Activated T-cell treated with anti-CD3 and anti-CD28 coated beads for 48 hours (primary cell): ENCODE results near the gene RPS6KC1.

Source experiments
- DNase-seq: peaks from one replicate; pipeline ENCODE4 v3.0.0-alpha.2; 2020; ENCODE audit warnings: low read depth

RPS6KC1 gene

DNA sequence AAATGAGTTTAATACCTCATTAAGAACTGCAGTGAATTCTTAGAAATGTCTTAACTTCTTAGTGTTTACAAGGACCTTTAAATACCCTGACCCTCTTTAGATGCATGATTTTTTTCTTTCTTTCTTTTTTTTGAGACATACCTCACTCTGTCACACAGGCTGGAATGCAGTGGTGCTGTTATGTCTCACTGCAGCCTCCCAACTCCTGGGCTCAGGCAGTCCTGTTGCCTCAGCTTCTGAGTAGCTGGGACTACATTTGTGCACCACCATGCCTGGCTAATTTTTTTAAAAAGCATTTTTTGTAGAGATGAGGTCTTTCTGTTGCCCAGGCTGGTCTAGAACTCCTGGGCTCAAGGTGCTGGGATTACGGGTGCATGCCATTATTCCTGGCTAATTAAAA is 191.8 kb downstream of the RPS6KC1 start:
- no peak for DNase-seq

DNA sequence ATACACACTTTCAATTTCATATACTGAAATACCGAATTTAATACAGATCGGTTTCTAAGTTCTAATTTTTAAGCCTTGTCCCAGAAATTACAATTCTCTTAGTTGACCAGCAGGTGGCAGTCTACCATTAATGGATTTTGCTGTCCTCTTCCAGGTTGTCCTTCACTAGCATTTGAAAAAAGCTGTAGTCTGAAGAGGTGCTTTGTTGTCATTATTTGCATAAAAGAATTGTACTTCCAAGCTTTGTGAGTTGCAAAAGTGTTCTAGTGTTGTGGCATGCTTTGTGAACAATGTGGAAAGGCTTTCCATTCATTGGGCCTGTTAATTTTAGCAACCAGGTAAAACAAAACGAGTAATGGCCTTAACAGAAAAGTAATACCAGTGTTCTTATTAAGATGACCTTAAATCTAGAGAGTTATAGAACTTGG is 193.6 kb downstream of the RPS6KC1 start:
- DNase-seq: no peak

DNA sequence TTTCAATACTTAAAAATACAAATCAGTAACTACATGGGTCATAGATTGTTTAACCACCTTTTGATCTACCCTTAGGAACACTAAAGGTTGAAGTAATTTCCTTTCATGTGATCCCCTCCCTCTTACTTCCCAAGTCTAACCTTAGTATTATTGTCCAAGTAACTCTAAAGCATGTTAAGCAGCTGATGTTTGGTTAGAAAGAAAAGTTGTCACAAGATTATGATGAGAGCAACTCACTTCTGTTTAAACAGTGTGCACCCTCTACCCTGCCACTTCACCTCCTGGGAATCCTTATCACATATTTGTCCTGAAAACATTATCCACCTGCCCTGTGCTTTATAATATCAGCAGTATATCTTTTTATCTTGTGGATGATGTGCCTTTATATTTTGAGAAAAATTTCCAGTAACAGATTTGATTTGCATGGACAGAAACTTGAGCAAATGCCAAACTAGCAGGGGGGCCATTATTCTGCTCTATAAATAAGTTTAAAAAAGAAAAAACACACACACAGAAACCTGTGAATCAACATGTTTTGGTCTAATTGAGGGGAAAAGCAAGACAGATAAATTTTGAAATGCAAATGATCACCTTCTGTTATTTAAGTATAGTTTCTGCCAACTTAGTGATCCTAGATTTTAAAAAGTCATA is 194.3 kb downstream of the RPS6KC1 start:
- DNase-seq: no peak

DNA sequence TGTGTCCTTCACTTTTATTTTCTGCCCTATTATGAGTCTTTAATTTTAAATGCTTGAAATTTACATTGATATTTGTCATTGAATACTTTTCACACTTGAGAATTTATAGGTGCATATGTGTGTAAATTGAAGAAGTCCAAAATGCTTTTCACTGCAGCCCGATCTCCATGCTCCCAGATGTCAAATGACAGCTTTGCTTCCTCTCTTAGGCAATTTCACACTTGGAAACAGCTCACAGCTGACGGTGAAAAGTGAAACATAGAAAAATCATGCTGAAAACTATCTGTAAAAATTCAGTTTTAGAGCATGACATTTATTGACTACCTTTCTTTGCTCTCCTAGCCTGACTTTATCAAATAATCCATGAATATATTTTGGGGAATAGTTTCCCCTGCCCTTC is 196.0 kb downstream of the RPS6KC1 start:
- DNase-seq: no peak

DNA sequence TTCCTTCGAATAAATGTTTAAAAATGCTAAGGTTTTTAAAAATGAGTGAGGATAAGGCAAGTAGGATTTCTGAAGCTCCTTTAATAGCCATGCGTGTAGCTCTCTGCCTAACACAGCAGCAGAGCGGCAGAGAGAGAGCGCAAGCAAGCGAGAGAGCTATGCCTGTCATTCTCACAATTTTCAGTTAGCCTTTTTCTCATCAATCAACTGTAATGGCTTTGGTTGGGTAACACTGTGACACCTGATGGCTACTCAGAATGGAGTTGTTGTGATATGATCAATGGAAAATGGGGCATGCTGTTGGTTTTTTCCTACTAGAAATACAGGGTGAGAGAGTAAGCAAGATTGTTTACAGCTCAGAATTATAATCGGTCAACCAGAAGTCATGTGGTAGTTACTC is 198.4 kb downstream of the RPS6KC1 start:
- no peak for DNase-seq

DNA sequence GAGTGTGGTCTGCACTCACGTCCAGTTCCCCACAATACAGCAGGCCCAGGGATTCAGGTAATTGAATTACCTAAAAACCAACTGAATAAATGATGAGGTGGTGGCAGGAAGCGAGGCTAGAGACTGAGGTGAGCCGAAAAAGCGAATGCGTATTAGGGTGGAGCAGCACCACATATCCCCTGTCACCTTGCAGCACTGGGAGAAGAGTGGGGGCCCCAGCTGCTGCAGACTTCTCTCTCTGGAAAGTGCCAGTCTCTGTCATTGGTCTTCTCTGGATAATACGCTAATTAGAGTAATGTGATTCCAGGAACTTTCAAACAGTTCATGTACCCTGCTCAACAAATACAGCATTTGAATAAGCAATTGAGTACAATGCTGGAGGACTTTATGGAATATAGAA is 199.0 kb downstream of the RPS6KC1 start:
- DNase-seq: no peak

DNA sequence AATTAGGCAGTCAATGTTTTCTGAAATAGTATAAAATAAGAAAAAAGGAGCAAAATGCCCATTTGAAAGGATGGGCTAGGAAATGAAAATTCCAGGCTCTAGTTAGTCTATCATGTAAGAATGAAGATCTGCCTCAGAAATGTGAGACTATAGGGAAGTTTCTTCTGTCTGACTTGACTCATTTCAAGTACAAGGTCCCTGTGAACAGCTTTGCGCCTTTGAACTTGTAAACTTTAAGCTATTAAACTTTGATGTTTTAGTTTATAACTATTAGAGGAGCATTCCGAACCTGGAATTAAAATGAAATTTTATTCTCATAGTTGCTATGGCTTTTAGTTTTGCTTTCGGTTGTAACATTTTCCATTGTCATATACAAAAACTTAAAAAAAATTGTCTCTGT is 199.4 kb downstream of the RPS6KC1 start:
- no peak for DNase-seq

DNA sequence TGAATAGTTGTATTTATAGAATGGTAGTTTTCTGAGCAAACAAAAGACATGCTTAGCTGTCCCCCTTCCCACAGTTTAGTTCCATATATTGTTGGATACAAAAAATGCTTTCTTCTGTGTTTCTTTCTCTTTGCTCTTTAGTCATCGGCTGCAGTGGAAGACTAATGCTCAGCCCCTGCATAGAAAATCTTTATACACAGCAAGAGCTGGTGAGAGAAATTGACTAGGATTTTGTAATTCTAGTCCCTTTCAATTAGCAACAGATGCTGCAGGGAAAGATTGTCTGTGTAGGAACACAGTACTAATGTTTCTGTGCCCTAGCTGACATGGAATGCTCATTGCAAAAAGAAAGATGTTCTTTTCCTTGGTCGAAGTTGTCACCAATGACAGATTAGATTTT is 200.9 kb downstream of the RPS6KC1 start:
- DNase-seq: no peak

DNA sequence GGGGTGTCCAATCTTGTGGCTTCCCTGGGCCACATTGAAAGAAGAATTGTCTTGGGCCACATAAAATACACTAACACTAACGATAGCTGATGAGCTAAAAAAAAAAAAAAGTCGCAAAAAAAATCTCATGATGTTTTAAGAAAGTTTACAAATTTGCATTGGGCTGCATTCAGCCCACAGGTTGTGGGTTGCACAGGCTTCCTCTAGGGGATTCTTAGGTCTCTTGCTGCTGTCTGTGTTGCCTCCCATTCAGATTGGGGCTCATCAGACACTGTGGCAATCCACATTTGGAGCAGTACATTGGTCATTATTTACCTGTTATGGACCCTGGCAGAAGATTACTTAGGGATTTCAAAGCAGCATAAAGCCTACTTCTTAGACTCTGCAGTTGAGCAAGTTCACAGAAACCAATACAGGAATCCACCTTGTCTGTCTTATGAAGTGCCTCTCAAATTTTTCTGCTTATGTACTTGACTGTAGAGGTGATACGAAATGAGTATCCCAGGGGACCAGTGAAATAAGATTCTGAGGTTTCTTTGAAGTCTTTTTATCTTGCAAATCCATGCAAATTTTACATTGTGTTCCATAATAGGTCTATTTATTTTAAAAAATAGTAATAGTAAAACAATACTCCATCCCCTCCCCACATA is 205.5 kb downstream of the RPS6KC1 start:
- no peak for DNase-seq

DNA sequence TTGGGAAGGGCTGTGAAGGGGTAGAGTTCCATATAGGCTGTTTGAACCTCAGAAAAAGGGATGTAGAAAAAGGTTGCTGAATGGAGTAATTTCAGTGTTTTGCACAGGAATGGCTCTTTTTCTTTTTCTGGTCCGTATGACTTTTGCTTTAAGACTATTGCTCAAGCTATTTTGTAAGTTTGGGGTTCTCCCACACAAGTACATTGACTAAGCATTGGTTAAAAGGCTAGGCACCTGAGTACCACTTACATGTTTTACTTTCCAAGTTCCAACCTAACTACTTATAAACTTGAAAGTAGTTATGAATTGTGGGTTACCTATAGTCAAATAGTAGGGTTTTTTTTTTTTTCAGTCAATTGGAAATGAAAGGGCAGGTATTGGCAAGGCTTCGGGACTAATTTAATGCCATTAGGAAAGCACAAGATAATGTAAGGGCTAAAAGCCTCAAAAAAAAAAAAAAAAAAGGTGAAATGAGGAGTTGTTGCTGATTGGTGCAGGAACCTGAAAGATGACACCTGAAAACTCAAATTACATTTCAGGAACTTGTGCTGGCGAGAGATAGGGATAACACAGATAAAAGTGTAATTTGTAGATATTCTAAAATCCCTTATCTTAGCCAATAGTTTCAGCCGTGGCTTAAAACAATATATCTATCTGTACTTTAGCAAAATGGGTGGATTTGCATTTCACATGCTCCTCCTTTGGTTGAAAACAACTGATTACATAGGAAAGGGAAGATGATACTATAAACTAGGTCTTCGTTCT is 209.5 kb downstream of the RPS6KC1 start:
- DNase-seq: no peak

DNA sequence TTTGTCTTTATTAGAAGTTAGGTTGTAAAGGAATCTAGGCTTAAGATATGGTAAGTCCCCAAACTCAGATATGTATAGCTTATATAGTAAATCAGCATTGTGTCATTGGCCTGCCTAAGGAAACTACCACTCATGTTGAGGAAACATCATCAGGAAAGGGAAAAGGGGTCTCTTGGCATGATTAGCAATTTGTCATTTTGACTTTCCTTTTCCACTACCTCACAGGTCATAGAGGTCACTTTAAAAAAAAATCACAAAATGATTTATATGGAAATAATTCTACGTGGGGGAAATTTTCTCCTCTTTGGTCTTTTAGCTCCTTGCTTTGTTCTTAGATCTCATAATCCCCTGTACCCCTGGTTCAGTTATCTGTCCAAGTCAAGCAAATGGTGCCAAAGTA is 213.5 kb downstream of the RPS6KC1 start:
- DNase-seq: no peak

DNA sequence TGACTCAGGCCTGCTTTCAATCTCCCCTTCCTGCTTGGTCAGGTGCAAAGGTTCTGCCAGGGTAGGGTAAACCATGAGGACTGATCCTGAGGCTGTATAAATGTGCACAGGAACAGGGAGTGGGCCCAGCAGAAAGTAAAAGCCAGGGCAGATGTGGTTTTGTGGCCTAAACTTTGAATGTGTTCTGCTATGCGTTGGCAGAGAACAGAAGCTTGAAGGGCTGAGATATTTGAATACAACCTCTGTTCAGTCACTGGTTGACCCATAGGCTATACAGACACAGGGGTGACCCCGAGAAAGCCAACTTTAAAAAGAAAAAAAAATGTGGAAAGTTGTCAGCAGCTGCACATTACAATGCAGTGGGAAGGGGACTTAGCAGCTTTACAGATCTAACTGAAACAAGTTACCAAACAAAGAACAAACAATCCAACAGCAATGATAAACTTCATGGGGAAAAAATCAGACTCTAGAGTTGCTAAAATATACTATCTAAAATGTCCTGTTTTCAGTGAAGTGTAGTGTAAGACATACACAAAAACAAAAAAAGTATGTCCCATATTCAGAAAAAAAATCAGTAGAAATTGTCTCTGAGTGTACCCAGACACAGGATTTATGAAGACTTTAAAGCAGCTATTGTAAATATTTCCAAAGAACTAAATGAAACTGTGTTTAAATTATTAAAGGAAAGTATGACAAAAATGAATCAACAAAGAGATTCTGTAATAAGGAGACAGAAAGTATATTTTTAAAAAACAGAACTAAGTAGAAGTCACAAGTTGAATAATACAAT is 216.1 kb downstream of the RPS6KC1 start:
- DNase-seq: no peak

DNA sequence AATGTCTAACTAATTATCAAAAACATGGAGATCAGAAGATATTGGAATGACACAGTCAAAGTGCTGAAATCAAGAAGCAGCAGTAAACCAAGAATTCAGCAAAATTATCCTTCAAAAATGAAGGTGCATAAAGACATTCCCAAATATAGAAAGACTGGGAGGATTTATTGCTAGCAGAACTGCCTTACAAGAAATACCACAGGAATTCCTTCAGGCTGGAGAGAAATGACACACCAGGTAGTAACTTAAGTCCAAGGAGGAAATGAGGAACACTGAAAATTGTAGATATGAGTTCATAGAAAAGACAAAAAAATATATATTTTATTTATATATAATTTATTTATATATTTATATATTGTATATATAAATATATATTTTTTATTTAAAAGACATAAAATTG is 217.2 kb downstream of the RPS6KC1 start:
- no peak for DNase-seq

DNA sequence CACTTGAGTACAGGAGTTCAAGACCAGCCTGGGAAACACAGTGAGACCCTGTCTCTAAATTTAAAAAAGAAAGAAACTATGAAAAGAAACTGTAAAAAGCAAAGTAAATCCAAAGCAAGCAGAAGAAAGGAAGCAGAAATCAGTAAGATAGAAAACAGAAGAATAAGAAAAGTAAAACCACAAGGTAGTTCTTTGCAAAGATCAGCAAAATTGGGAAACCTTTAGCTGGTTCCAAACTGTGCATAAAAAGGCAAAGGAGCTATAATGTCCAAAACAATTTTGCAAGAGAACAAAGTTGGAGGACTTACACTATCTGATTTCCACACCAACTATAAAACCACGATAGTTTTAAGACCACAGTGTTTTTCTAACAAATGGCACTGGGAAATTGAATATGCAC is 218.8 kb downstream of the RPS6KC1 start:
- DNase-seq: no peak

DNA sequence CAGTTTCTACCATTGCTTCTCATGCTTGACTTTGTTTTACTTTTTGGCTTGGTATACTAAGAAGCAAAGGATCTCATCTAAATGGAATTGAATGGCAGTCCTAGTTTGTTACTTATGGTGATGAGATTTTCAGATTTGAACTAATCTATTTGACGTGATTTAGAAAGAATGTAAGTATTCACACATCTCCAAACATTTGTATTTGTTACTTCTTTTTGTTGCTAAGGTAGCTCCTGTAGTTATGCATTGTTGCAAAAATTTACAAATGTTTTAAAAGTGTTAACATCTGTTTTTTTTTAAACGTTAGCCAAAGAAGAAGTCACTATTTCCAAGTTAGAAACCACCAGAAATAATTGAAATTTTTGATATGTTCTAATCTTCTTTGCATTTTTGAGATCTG is 222.5 kb downstream of the RPS6KC1 start:
- no peak for DNase-seq

DNA sequence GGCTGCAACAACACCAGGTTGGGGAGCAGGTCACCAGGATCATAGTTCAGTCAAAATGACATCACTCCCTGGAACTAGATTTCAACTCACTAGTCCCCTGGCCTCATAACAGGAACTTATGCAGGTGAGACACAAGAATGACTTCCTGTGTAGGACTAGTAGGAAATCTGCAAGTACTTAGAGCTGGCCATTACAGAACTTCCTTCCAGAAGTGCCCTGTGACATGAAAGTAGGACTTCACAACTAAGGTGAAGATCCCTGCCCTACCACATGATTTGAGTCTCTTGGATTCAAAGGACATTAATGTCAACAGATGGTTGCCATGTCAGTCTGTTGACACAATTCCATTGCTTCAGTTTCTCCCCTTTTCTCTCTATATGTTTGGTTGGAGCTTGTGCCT is 223.1 kb downstream of the RPS6KC1 start:
- no peak for DNase-seq

DNA sequence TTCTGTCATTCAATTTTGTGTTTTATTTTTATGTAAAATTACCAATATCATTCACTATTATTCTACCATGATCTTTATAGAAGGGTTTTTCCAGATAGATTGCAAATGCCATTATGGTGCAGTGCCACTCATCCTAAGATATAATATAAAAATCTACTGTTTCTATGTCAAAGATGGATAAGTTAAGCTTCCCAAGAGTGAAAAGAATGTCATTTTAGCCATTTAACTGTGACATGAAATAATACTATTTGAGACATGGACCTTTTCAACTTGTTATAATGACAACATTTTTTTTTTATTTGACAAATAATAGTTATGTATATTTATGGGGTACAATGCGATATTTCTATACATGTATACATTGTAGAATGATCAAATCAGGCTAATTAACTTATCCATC is 224.3 kb downstream of the RPS6KC1 start:
- no peak for DNase-seq

DNA sequence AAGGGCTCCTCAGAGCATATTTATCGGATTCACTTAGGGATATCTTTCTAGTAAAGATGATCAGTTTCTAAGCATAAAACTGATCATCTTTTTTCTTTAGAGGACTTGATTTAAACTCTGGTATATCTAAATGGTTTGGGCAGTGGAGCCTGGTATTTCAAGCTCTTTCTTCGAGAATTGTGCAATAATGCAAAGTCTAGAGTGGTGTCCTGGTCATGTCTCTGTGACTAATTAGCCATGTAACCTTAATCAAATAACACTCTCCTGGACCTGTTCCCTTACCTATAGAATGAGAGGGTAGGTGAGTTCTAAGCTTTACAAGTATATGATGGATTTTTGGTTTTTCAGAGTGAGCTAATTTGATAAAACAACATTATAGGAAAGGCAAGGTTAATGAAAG is 225.2 kb downstream of the RPS6KC1 start:
- DNase-seq: no peak

DNA sequence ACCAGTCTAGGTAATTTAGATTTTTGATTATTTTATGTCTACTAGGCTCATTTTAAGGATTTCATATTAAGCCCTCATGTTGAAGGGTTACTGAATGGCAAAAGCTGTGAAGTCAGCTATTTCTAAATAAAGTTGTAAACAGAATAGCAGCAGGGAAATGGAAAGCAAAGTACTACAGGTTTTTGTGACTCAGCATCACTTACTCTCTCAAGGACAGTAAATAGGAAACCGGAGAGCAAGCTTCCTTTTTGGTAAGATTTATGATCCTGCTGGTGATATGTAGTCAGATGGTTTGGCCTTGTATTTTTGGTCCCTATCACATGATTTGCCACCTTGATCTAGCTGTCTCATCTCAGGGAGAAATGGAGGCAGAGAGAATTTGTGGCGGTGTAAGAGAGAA is 226.0 kb downstream of the RPS6KC1 start:
- DNase-seq: no peak

DNA sequence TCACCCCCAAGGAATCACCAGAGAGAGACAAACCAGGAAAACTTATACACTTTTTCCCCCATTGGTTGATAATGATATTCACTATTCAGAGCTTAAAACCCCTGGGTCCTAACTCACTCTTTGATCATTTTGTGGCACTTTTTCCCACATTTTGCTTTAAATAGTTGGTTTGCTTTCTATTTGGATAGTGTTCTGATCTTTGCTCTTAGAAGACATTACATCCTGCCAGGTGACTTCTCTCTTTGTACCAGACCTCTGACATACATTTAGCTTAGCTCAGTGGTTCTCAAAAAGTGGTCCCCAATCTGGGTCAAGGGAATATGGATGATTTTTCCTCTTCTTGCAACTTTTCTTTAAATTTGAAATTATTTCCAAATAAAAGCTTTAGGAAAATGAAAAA is 228.4 kb downstream of the RPS6KC1 start:
- DNase-seq: no peak

DNA sequence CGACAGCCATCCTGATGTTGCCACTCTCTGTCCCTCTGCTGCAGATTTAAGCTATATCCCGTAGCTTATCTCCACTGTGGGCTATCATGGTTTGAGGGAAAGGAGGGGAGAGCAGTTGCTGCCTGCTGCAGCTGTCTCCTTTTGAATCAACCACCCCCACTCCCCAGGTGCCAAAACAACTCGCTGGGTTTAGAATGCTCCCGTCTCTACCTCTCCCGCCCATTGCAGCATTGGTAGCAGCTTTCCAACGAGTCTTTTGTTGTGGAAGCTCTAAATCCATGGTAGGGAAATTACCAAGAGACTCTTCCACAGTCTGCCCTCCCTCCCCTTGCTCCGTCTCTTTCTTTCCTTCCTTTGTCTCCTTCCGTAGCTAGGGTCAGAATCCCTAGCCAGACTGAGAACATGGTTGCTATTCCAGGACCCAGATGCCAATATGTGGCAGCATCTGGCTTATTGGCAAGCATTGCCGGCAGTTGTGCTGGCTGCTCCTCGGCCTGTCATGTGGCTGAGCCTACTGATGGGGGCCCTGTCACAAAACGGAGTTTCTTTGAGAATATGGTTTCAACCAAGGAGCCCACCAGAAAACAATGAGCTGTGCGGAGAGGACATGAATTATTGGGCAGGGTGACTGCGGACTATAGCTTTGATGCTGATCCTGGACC is 230.7 kb downstream of the RPS6KC1 start:
- DNase-seq: no peak

DNA sequence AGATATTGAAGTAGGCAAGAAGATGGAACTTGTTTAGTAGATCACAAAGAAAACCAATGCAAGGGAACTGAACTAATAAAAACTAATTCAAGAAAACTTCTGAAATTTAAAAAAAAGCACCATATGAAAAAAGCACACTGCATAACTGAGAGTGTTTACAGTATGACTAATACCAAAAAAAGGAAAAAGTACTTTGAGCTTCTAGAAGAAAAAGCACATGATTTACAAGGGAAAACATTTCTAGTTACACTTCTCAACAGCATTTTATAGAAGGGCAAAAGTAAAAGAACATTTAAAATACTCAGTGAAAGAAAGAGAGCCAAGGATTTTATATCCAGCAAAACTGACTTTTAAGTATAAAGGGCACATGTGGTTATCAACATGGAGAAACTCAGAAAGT is 233.6 kb downstream of the RPS6KC1 start:
- no peak for DNase-seq
